ENCODE data around the gene CFAP54. TPM values are rescaled to one million over a fixed set of nuclear protein-coding genes. Genes with fewer than 3 reads are reported as not detected.

The CFAP54 gene
- total RNA-seq, 4 donors from 2014 or later, result 0.16 TPM; not detected in 3

DNA sequence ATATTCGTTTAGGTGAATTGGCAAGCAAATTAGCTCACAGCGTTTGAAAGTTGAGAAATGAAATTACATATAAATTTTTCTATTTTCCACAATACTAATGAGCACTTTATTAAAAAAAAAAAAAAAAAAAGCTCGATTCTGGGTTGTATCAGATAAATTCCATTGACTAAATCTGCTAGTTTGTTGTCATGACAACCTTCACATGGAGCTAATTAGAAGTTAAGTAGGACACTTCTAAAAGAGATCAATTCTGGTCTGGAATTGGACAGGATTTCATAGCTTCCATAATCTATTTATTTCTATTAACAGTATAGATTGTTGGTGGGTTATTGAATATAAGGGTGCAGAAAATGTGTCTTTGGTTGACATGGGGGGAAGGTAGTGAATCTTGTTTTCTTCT is 332.2 kb downstream of the CFAP54 start:
- WGBS, result 80% methylated on average over 3 of the region's 3 CpGs
- H3K9me3 ChIP-seq, result no peaks in the 10 kb centered on the region
- H3K4me3 ChIP-seq, result no peak overlapping the region
- TF ChIP-seq POLR2AphosphoS5 (IDR thresholded peaks at IDR 0.05) (no peak), POLR2A (IDR thresholded peaks at IDR 0.05) (no peak), EP300 (IDR thresholded peaks at IDR 0.05) (no peak)
- TF ChIP-seq, protein P1, sequence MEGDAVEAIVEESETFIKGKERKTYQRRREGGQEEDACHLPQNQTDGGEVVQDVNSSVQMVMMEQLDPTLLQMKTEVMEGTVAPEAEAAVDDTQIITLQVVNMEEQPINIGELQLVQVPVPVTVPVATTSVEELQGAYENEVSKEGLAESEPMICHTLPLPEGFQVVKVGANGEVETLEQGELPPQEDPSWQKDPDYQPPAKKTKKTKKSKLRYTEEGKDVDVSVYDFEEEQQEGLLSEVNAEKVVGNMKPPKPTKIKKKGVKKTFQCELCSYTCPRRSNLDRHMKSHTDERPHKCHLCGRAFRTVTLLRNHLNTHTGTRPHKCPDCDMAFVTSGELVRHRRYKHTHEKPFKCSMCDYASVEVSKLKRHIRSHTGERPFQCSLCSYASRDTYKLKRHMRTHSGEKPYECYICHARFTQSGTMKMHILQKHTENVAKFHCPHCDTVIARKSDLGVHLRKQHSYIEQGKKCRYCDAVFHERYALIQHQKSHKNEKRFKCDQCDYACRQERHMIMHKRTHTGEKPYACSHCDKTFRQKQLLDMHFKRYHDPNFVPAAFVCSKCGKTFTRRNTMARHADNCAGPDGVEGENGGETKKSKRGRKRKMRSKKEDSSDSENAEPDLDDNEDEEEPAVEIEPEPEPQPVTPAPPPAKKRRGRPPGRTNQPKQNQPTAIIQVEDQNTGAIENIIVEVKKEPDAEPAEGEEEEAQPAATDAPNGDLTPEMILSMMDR (IDR thresholded peaks at IDR 0.05), result no peak
- H3K27me3 ChIP-seq, result no peaks in the 10 kb centered on the region
- H3K27ac ChIP-seq, result no peak overlapping the region
- H3K4me1 ChIP-seq, result no peaks in the 10 kb centered on the region
- H3K36me3 ChIP-seq, result no peaks in the 10 kb centered on the region
- DNase-seq (ENCODE audit: low spot score in 2 of 2), result no peak

DNA sequence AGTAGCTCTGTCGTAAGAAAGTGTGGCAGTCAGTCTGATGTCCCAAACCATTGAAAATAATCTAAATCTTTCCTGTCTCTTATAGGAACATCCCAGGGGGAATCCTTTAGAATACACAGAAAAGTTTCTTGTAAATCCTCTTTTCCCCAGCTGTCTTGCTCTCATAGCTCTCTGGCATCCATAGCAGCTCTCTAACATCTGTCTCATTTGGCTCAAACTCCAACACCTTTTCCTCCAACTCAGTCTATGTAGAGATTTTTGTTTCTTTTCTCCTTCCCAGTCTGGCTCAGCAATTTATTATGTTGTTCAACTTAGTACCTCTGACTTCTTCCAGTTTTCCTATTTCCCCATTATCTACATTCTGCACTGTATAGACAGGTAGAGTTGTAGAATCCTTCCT is 333.3 kb downstream of the CFAP54 start:
- no peak for DNase-seq (ENCODE audit: low spot score in 2 of 2)
- H3K9me3 ChIP-seq, result no peaks in the 10 kb centered on the region
- no peak overlapping the region for H3K27ac ChIP-seq
- no peak overlapping the region for H3K4me3 ChIP-seq
- TF ChIP-seq EP300 (IDR thresholded peaks at IDR 0.05), result no peak
- no peak for TF ChIP-seq POLR2A (IDR thresholded peaks at IDR 0.05)
- TF ChIP-seq POLR2AphosphoS5 (IDR thresholded peaks at IDR 0.05), result no peak
- TF ChIP-seq, protein P1 (IDR thresholded peaks at IDR 0.05), result no peak
- no peaks in the 10 kb centered on the region for H3K36me3 ChIP-seq
- WGBS, result 79% methylated on average over 1 of the region's 1 CpG
- no peaks in the 10 kb centered on the region for H3K4me1 ChIP-seq
- no peaks in the 10 kb centered on the region for H3K27me3 ChIP-seq

DNA sequence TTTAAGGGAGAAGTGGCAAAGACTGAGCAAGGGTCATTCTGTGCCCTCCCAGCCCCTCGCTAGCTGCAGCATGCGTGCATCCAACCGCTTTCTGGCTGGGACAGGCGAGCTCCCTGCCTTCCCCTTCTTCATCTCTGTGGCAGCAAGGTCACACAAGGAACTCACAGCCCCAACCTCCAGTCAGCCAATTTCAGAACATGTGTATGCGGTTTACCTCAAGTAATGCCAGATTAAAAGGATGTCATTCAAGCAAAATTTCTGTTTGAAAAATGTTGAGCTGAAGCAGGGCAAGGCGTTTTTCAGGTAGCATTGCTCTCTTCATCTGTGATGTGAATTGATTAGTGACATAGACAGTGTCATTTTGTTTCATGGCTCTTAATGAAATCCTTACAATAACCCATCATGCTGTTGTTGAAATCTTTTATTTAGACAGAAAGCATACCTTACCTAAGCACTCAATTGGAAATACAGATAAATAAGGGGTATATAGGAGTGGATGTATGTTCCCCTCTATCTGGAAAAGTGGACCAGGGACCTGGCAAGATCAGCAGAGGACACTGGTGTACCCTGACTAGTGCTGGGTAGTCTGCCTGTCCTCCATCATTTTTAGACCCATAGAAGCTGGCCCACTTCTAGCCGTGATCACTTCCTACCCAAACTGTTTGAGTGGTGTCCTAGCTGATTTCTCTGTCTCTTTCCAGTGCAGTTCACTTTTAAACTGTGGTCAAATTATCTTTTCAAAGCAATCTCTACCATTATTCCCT is 334.9 kb downstream of the CFAP54 start:
- WGBS, result 81% methylated on average over 7 of the region's 7 CpGs

DNA sequence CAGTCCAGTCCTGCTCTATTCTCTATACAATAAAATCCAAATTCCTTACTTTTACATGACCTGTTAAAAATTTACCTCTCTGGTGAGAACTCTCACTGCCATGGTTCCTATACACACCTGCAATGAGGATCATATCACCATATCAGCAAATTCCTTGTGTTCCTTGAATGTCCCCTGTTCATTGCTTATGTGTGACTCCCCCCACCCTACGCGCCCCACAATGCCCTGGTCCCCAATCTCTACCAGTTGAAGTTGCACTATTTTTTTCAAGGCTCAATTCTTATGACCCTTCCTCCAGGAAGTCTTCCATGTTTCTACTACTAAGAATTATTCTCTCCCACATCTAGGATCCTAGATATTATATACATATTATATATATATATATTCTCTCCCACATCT is 335.5 kb downstream of the CFAP54 start:
- 96% methylated on average over 2 of the region's 2 CpGs for WGBS
- DNase-seq (ENCODE audit: low spot score in 2 of 2), result no peak
- no peaks in the 10 kb centered on the region for H3K36me3 ChIP-seq
- no peak overlapping the region for H3K4me3 ChIP-seq
- H3K9me3 ChIP-seq, result no peaks in the 10 kb centered on the region
- H3K4me1 ChIP-seq, result no peaks in the 10 kb centered on the region
- H3K27ac ChIP-seq, result no peak overlapping the region
- TF ChIP-seq POLR2A (IDR thresholded peaks at IDR 0.05) (no peak), POLR2AphosphoS5 (IDR thresholded peaks at IDR 0.05) (no peak), EP300 (IDR thresholded peaks at IDR 0.05) (no peak)
- TF ChIP-seq, protein P1 (IDR thresholded peaks at IDR 0.05), result no peak
- no peaks in the 10 kb centered on the region for H3K27me3 ChIP-seq

More for the DNA sequence above, 334.9 kb downstream of the CFAP54 start:
- DNase-seq (ENCODE audit: low spot score in 2 of 2), result no peak
- Histone ChIP-seq H3K27ac (no peak overlapping the region), H3K27me3 (no peaks in the 10 kb centered on the region), H3K4me3 (no peak overlapping the region), H3K9me3 (no peaks in the 10 kb centered on the region), H3K4me1 (no peaks in the 10 kb centered on the region), H3K36me3 (no peaks in the 10 kb centered on the region)
- TF ChIP-seq, protein P1 (IDR thresholded peaks at IDR 0.05), result no peak
- no peak for TF ChIP-seq POLR2AphosphoS5 (IDR thresholded peaks at IDR 0.05)
- TF ChIP-seq POLR2A (IDR thresholded peaks at IDR 0.05), result no peak
- TF ChIP-seq EP300 (IDR thresholded peaks at IDR 0.05), result no peak

DNA sequence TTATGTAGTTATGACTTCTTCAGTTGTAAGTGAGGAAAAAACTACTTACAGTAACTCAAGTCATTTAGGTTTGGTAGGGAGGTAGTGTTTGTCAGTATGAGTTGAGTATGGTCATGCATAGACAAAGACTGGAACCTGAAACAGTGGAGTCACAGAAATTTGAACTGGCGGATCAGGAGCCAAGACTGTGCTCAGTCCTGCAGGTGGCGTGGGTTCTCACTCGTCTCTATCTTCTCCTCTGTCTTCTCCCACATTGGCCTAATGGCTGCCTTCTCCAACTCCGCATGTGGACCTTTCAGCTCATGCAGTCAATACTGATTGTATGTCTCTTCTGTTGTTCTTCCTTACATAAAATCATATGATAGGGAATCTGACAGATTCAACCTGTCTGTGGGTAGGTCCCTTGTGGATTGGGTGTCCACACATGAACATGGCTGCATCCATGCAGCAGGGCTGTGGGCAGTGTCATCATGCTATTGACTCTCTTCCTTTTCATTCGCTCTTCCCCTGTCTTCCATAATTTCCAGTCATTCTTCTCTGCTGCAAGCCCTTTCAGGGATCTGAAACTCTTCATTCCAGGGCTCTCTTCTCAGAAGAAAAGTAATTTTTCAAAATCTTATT is 338.9 kb downstream of the CFAP54 start:
- H3K36me3 ChIP-seq, result no peaks in the 10 kb centered on the region
- no peaks in the 10 kb centered on the region for H3K27me3 ChIP-seq
- H3K4me3 ChIP-seq, result no peak overlapping the region
- H3K27ac ChIP-seq, result no peak overlapping the region
- DNase-seq (ENCODE audit: low spot score in 2 of 2), result no peak
- no peaks in the 10 kb centered on the region for H3K4me1 ChIP-seq
- 91% methylated on average over 5 of the region's 5 CpGs for WGBS
- no peaks in the 10 kb centered on the region for H3K9me3 ChIP-seq
- TF ChIP-seq EP300 (IDR thresholded peaks at IDR 0.05) (no peak), POLR2A (IDR thresholded peaks at IDR 0.05) (no peak), POLR2AphosphoS5 (IDR thresholded peaks at IDR 0.05) (no peak)
- TF ChIP-seq, protein P1 (IDR thresholded peaks at IDR 0.05), result no peak

Data from suprapubic skin (tissue), 4 donors.